Glutamatergic neuron (in vitro differentiated cells): Measurements from ENCODE around the gene CA7. TPM values are rescaled to one million over a fixed set of nuclear protein-coding genes. Genes with fewer than 3 reads are reported as not detected.
A peak's percentile ranks its signal among the peaks of the same experiment; 100 is the strongest.

Source experiments
- DNase-seq: peaks from one replicate; pipeline ENCODE4 v3.0.0; 2022
- H3K27ac Mint-ChIP-seq: one replicate; pipeline ENCODE4 v1.8.0; 2020; ENCODE audit warnings: mild to moderate bottlenecking, mixed read lengths, inconsistent platforms; ENCODE audit not compliant: unreplicated experiment
- H3K27me3 Mint-ChIP-seq: one replicate; pipeline ENCODE4 v1.8.0; 2020; ENCODE audit warnings: mild to moderate bottlenecking, moderate library complexity, mixed read lengths, inconsistent platforms; ENCODE audit not compliant: unreplicated experiment
- H3K36me3 Mint-ChIP-seq: one replicate; pipeline ENCODE4 v1.8.0; 2020; ENCODE audit warnings: mild to moderate bottlenecking, mixed read lengths, inconsistent platforms; ENCODE audit not compliant: unreplicated experiment
- H3K4me1 Mint-ChIP-seq: one replicate; pipeline ENCODE4 v1.8.0; 2020; ENCODE audit warnings: mild to moderate bottlenecking, low read depth, mixed read lengths, inconsistent platforms; ENCODE audit not compliant: unreplicated experiment
- H3K4me3 Mint-ChIP-seq: one replicate; pipeline ENCODE4 v1.8.0; 2020; ENCODE audit warnings: mild to moderate bottlenecking, mixed read lengths, inconsistent platforms; ENCODE audit not compliant: unreplicated experiment
- H3K9me3 Mint-ChIP-seq: one replicate; pipeline ENCODE4 v1.8.0; 2020; ENCODE audit warnings: mild to moderate bottlenecking, moderate library complexity, mixed read lengths, inconsistent platforms; ENCODE audit not compliant: unreplicated experiment
- total RNA-seq: library from RNA; stranded (reverse); fragmentation: NEBNext Ultra II Directional; extraction: Animal tissue kit (Norgen Biotek cat#: 25700); gene quantifications from one replicate; pipeline ENCODE4 v1.2.1, GENCODE V29; 2021; ENCODE audit not compliant: unreplicated experiment
- TF ChIP-seq, protein P1 (sequence below): fragments of 200-600 bp; sonication (generic); IDR thresholded peaks from one replicate; pipeline ENCODE4 v1.5.0; 2021; ENCODE audit not compliant: partially characterized antibody, unreplicated experiment

Gene CA7
- total RNA-seq, 1 donor from 2014 or later, result 0.64 TPM

DNA sequence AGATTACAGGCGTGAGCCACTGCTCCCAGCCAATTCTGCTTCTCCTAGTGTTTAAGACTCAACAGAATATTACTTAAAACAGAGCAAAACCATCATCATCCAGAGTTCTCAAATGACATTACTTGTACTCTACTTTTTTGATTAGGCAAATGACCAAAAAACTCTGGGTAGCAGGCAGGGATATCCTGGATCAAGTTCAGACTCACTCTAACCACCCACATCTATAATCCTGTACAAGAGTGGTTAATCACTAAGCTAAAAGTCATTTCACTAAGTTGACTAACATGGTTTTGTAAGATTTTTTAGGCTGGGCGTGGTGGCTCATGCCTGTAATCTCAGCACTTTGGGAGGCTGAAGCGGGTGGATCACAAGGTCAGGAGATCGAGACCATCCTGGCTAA is 20.2 kb upstream of the CA7 start:
- H3K36me3 Mint-ChIP-seq, result no peaks in the 10 kb centered on the region
- no peak overlapping the region for H3K27ac Mint-ChIP-seq
- DNase-seq, result no peak
- H3K4me3 Mint-ChIP-seq, result no peak overlapping the region
- TF ChIP-seq, protein P1, sequence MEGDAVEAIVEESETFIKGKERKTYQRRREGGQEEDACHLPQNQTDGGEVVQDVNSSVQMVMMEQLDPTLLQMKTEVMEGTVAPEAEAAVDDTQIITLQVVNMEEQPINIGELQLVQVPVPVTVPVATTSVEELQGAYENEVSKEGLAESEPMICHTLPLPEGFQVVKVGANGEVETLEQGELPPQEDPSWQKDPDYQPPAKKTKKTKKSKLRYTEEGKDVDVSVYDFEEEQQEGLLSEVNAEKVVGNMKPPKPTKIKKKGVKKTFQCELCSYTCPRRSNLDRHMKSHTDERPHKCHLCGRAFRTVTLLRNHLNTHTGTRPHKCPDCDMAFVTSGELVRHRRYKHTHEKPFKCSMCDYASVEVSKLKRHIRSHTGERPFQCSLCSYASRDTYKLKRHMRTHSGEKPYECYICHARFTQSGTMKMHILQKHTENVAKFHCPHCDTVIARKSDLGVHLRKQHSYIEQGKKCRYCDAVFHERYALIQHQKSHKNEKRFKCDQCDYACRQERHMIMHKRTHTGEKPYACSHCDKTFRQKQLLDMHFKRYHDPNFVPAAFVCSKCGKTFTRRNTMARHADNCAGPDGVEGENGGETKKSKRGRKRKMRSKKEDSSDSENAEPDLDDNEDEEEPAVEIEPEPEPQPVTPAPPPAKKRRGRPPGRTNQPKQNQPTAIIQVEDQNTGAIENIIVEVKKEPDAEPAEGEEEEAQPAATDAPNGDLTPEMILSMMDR, result no peak
- H3K9me3 Mint-ChIP-seq, result peaks cover 4% of the 10 kb centered on the region
- H3K27me3 Mint-ChIP-seq, result peaks cover 2% of the 10 kb centered on the region
- H3K4me1 Mint-ChIP-seq, result peaks cover 13% of the 10 kb centered on the region

GRCh38 chr16:66830422-66831404 is 13.5 kb upstream of the CA7 start, which contains the start of gene NAE1:
TSS of gene NAE1 (minus strand) at chr16:66830976. CDS start at chr16:66830899, 77 bp downstream.
- Mint-ChIP-seq H3K4me1 (peaks cover 14% of the 10 kb centered on the region), H3K27me3 (peaks cover 2% of the 10 kb centered on the region), H3K36me3 (no peaks in the 10 kb centered on the region), H3K9me3 (peaks cover 7% of the 10 kb centered on the region), H3K4me3 (peak within 1 kb of the TSS; percentile 90), H3K27ac (peak within 1 kb of the TSS; percentile 93)
- TF ChIP-seq, protein P1, result peak; percentile 98
- DNase-seq, result peak; percentile 92

- Mint-ChIP-seq H3K36me3 (no peaks in the 10 kb centered on the region), H3K9me3 (peaks cover 7% of the 10 kb centered on the region), H3K4me3 (no peak overlapping the region), H3K4me1 (peaks cover 11% of the 10 kb centered on the region), H3K27ac (no peak overlapping the region), H3K27me3 (peaks cover 4% of the 10 kb centered on the region)
- DNase-seq, result no peak
- TF ChIP-seq, protein P1, result no peak
Observed at GRCh38 chr16:66832190-66832589, 12.0 kb upstream of the CA7 start.

DNA sequence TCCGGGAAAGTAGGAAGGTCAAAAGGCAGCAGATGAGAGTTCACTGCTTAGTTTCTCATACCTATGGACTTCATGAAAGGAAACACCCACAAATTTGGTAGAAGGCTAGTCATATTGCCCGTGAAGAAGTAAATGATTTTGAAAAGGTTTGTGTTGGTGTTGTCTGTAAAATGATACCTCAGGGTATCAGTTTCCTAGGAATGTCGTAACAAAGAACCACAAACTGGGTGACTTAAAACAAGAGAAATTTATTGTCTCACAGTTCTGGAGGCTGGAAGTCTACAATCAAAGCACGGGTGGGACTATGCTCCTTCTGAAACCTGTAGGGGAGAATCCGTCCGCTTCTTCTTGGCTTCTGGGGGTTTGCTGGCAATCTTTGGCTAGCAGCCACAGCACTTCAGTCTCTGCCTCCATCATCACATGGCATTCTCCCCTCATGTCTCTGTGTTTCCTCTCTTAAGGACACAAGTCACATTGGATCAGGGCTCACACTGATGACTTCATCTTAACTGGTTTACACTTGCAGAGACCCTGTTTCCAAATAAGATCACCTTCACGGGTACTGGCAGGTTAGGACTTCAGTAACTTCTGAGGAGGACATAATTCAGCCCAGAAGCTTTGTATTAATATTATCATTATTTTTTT is 11.4 kb upstream of the CA7 start:
- peaks cover 7% of the 10 kb centered on the region for H3K9me3 Mint-ChIP-seq
- TF ChIP-seq, protein P1, result no peak
- H3K27ac Mint-ChIP-seq, result no peak overlapping the region

More for the DNA sequence above, 11.4 kb upstream of the CA7 start:
- Mint-ChIP-seq H3K27me3 (peaks cover 4% of the 10 kb centered on the region), H3K4me1 (peaks cover 9% of the 10 kb centered on the region), H3K4me3 (no peak overlapping the region), H3K36me3 (no peaks in the 10 kb centered on the region)
- DNase-seq, result no peak
